Astrocyte (in vitro differentiated cells and primary cell): ENCODE data around the gene EXOSC6. TPM values are rescaled to one million over a fixed set of nuclear protein-coding genes. Genes with fewer than 3 reads are reported as not detected.
A peak's percentile ranks its signal among the peaks of the same experiment; 100 is the strongest.
"Not testable (repeated sequence)": the region's sequence is repeated elsewhere in the genome, so short reads cannot be mapped to it uniquely, and the experiment has no call there.

Experiments used
- DNase-seq: peaks from one replicate; pipeline ENCODE4 v3.0.0-alpha.2; 2010; ENCODE audit warnings: low read depth
- FAIRE-seq: peaks from 2 replicates; lab custom pipeline; 2011; peaks lifted over from hg19 to GRCh38; lab: Jason Lieb, UNC
- H2AFZ ChIP-seq: 2 replicates; pipeline ENCODE4 v1.6.0; 2012; ENCODE audit warnings: low read depth, low read length, inconsistent platforms
- H3K27ac ChIP-seq: 2 replicates; pipeline ENCODE4 v1.5.1; 2011; ENCODE audit warnings: low read depth, low read length, inconsistent platforms
- H3K27me3 ChIP-seq: 2 replicates; pipeline ENCODE4 v1.6.0; 2011; ENCODE audit warnings: low read length, inconsistent platforms; ENCODE audit not compliant: insufficient read depth
- H3K36me3 ChIP-seq: 2 replicates; pipeline ENCODE4 v1.5.1; 2011; ENCODE audit warnings: low read length, inconsistent platforms; ENCODE audit not compliant: insufficient read depth
- H3K4me1 ChIP-seq: 2 replicates; pipeline ENCODE4 v1.5.1; 2011; ENCODE audit warnings: low read length, inconsistent platforms; ENCODE audit not compliant: insufficient read depth
- H3K4me2 ChIP-seq: 2 replicates; pipeline ENCODE4 v1.6.0; 2012; ENCODE audit warnings: low read length, inconsistent platforms
- H3K4me3 ChIP-seq: 2 replicates; pipeline ENCODE4 v1.5.1; 2011; ENCODE audit warnings: low read depth, mild to moderate bottlenecking, low read length, inconsistent platforms; ENCODE audit not compliant: insufficient read depth
- H3K79me2 ChIP-seq: 2 replicates; pipeline ENCODE4 v1.6.0; 2012; ENCODE audit warnings: mild to moderate bottlenecking, low read length, inconsistent platforms; ENCODE audit not compliant: insufficient read depth
- H3K9ac ChIP-seq: 2 replicates; pipeline ENCODE4 v1.6.0; 2012; ENCODE audit warnings: mild to moderate bottlenecking, low read length, inconsistent platforms
- H3K9me3 ChIP-seq: 2 replicates; pipeline ENCODE4 v1.5.1; 2012; ENCODE audit warnings: low read depth, mild to moderate bottlenecking, low read length, inconsistent platforms; ENCODE audit not compliant: insufficient read depth
- H4K20me1 ChIP-seq: 2 replicates; pipeline ENCODE4 v1.6.0; 2012; ENCODE audit warnings: low read length, inconsistent platforms; ENCODE audit not compliant: insufficient read depth
- H3K27ac Mint-ChIP-seq: one replicate; pipeline ENCODE4 v1.8.0; 2021; ENCODE audit warnings: mild to moderate bottlenecking, mixed read lengths; ENCODE audit not compliant: unreplicated experiment
- H3K27me3 Mint-ChIP-seq: one replicate; pipeline ENCODE4 v1.8.0; 2021; ENCODE audit warnings: low read depth, mixed read lengths; ENCODE audit not compliant: unreplicated experiment
- H3K36me3 Mint-ChIP-seq: one replicate; pipeline ENCODE4 v1.8.0; 2021; ENCODE audit warnings: low read depth, mixed read lengths; ENCODE audit not compliant: unreplicated experiment
- H3K4me1 Mint-ChIP-seq: one replicate; pipeline ENCODE4 v1.8.0; 2021; ENCODE audit warnings: low read depth, mixed read lengths; ENCODE audit not compliant: unreplicated experiment
- H3K4me3 Mint-ChIP-seq: one replicate; pipeline ENCODE4 v1.8.0; 2021; ENCODE audit warnings: mild to moderate bottlenecking, moderate library complexity, mixed read lengths; ENCODE audit not compliant: unreplicated experiment
- H3K9me3 Mint-ChIP-seq: one replicate; pipeline ENCODE4 v1.8.0; 2021; ENCODE audit warnings: mild to moderate bottlenecking, mixed read lengths; ENCODE audit not compliant: unreplicated experiment
- CTCF ChIP-seq: IDR thresholded peaks from 2 replicates; pipeline ENCODE4 v1.5.1; 2011; ENCODE audit warnings: low read depth, mild to moderate bottlenecking, inconsistent platforms, low read length, moderate library complexity; ENCODE audit not compliant: insufficient read depth
- EZH2 ChIP-seq: IDR thresholded peaks from 2 replicates; pipeline ENCODE4 v1.6.1; 2012; ENCODE audit warnings: mild to moderate bottlenecking, low read length, inconsistent platforms; ENCODE audit not compliant: insufficient read depth
- total RNA-seq: library from RNA; stranded (reverse); gene quantifications from 2 replicates; pipeline ENCODE4 v1.2.1, GENCODE V29; 2021

EXOSC6 gene
- total RNA-seq, 1 donor from 2014 or later = 49.5 TPM

DNA sequence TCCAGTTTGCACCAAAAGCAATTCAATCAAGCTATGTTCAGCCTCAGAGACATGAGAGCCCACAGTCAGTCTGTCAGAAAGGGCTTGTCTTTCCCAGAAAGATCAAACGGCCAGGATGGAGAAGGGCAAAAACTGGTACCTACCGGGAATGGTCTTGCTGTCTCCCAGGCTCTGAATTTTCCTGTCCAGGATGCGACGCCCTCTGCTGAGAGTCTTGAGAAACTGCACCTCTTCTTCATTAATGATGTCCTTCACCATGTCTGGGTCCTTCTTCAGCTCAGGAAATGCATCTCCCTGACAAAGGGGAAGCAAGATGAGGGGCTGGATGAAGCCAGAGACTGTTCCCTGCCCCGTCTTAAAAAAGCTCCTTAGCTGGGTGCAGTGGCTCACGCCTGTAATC is 15.8 kb upstream of the EXOSC6 start:
- Mint-ChIP-seq H3K27me3 (no peaks in the 10 kb centered on the region), H3K4me1 (no peaks in the 10 kb centered on the region), H3K9me3 (no peaks in the 10 kb centered on the region), H3K36me3 (peaks cover 31% of the 10 kb centered on the region), H3K27ac (peak overlapping the region; percentile 14), H3K4me3 (no peak overlapping the region)
- H3K36me3 ChIP-seq = peaks cover 53% of the 10 kb centered on the region
- no peaks in the 10 kb centered on the region for H3K4me1 ChIP-seq
- TF ChIP-seq EZH2 = no peak
- TF ChIP-seq CTCF = peak; percentile 73
- H3K9ac ChIP-seq = no peak overlapping the region
- DNase-seq = peak; percentile 28
- no peaks in the 10 kb centered on the region for H3K9me3 ChIP-seq
- FAIRE-seq = no peak
- H3K27me3 ChIP-seq = no peaks in the 10 kb centered on the region
- no peak overlapping the region for H3K27ac ChIP-seq
- peaks cover 38% of the 10 kb centered on the region for H4K20me1 ChIP-seq
- no peak overlapping the region for H3K4me3 ChIP-seq
- H2AFZ ChIP-seq = no peak overlapping the region
- peaks cover 3% of the 10 kb centered on the region for H3K79me2 ChIP-seq
- no peak overlapping the region for H3K4me2 ChIP-seq

DNA sequence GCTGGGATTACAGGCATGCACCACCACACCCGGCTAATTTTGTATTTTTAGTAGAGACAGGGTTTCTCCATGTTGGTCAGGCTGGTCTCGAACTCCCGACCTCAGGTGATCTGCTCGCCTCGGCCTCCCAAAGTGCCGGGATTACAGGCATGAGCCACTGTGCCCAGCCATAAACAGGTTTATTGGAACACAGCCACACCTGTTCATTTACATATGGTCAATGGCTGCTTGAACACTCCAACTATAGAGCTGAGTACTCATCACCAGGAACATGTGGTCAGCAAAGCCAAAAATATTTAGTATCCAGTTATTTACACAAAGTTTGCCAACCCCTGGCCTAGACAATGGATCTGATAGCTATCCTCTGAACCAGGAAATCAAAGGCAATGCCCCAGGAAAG is 8.2 kb upstream of the EXOSC6 start:
- H3K4me1 ChIP-seq, H3K4me2 ChIP-seq, H3K4me3 Mint-ChIP-seq, H3K4me3 ChIP-seq, H3K9me3 Mint-ChIP-seq, H3K79me2 ChIP-seq, H3K9ac ChIP-seq, H3K27ac Mint-ChIP-seq, FAIRE-seq, H2AFZ ChIP-seq, H3K27me3 Mint-ChIP-seq, H3K27me3 ChIP-seq, H3K9me3 ChIP-seq, DNase-seq, H3K4me1 Mint-ChIP-seq, H3K27ac ChIP-seq: not testable (repeated sequence)
- peaks cover 34% of the 10 kb centered on the region for H3K36me3 Mint-ChIP-seq
- peaks cover 51% of the 10 kb centered on the region for H3K36me3 ChIP-seq
- peaks cover 31% of the 10 kb centered on the region for H4K20me1 ChIP-seq

DNA sequence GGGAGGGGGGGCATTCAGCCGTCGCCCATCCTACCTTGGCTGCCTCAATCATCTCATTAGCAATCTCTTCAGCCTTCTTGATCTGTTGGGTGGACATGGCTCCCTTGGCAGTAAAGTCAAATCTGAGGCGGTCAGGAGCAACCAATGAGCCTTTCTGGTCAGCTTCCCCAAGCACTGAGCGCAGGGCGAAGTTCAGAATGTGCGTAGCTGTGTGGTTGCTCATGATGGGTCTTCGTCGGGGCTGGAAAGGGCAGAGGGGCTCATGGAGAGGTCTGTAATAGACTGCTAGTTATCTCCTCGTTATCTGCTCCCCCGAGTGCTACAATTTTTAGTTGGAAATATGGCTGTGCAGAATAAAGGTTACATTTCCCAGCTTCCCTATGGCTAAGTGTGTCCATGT is 7.2 kb upstream of the EXOSC6 start:
- Mint-ChIP-seq H3K4me1 (no peaks in the 10 kb centered on the region), H3K36me3 (peaks cover 32% of the 10 kb centered on the region), H3K27me3 (no peaks in the 10 kb centered on the region), H3K9me3 (no peaks in the 10 kb centered on the region), H3K4me3 (no peak overlapping the region), H3K27ac (no peak overlapping the region)
- DNase-seq (no peak), FAIRE-seq (no peak)
- TF ChIP-seq CTCF (no peak), EZH2 (no peak)
- peaks cover 12% of the 10 kb centered on the region for H3K4me1 ChIP-seq
- no peak overlapping the region for H3K4me3 ChIP-seq
- H2AFZ ChIP-seq = no peak overlapping the region
- H3K79me2 ChIP-seq = peaks cover 4% of the 10 kb centered on the region
- peaks cover 47% of the 10 kb centered on the region for H3K36me3 ChIP-seq
- H3K4me2 ChIP-seq = no peak overlapping the region
- H3K27me3 ChIP-seq = no peaks in the 10 kb centered on the region
- no peak overlapping the region for H3K9ac ChIP-seq
- H4K20me1 ChIP-seq = peaks cover 37% of the 10 kb centered on the region
- no peak overlapping the region for H3K27ac ChIP-seq
- no peaks in the 10 kb centered on the region for H3K9me3 ChIP-seq
